HEK293 (cell line): ENCODE measurements around the gene EGFR.

ENCODE experiments used
- CTCF ChIA-PET: fragments of 350-600 bp; formaldehyde crosslinking; extraction: SDS; loops from one replicate; lab custom pipeline; 2021; ENCODE audit warnings: antibody characterized with exemption; lab: Yijun Ruan, JAX
- POLR2A ChIA-PET: fragments of 300-600 bp; formaldehyde crosslinking; extraction: SDS; loops from one replicate; lab custom pipeline; 2020; ENCODE audit warnings: antibody characterized with exemption, inconsistent platforms; lab: Yijun Ruan, JAX
- H3K27ac ChIP-seq: fragments of 200-500 bp; sonication (Bioruptor generic); 2 replicates; pipeline ENCODE4 v1.5.1; 2014; ENCODE audit warnings: low read depth, low read length, control low read depth, inconsistent platforms; ENCODE audit errors: extremely low read depth
- H3K36me3 ChIP-seq, 2 experiments: fragments of 200-500 bp in 1 of 2; sonication (Bioruptor generic) in 1 of 2; 1 replicate in 1 of 2; 2 replicates in 1 of 2; pipeline ENCODE4 v1.5.1; 2014 to 2017; ENCODE audit warnings: inconsistent platforms in 2 of 2, low read length in 2 of 2; ENCODE audit not compliant: control insufficient read depth in 2 of 2, insufficient read depth in 1 of 2
- H3K4me1 ChIP-seq: fragments of 200-500 bp; sonication (Bioruptor generic); 2 replicates; pipeline ENCODE4 v1.5.1; 2014; ENCODE audit warnings: mild to moderate bottlenecking, low read length, inconsistent platforms; ENCODE audit not compliant: control insufficient read depth, insufficient read depth
- H3K4me3 ChIP-seq: 2 replicates; pipeline ENCODE4 v1.5.1; 2011; ENCODE audit warnings: low read depth, mild to moderate bottlenecking, control low read depth, low read length, moderate library complexity
- H3K9me3 ChIP-seq: fragments of 200-500 bp; sonication (Bioruptor generic); 2 replicates; pipeline ENCODE4 v1.5.1; 2014; ENCODE audit warnings: low read depth, low read length, inconsistent platforms; ENCODE audit not compliant: control insufficient read depth, insufficient read depth
- GLI2 ChIP-seq: fragments of 450-650 bp; formaldehyde crosslinking; IDR thresholded peaks from 2 replicates; pipeline ENCODE4; 2017; ENCODE audit warnings: missing biosample characterization, missing genetic modification characterization, low read depth, borderline replicate concordance
- GLIS1 ChIP-seq: fragments of 450-650 bp; formaldehyde crosslinking; IDR thresholded peaks from 2 replicates; pipeline ENCODE4 v1.5.1; 2016; ENCODE audit warnings: missing biosample characterization, missing genetic modification characterization
- HOXA7 ChIP-seq: sonication (generic); formaldehyde crosslinking; IDR thresholded peaks from 2 replicates; pipeline ENCODE4 v1.8.1; 2022; ENCODE audit warnings: missing genetic modification reagents, borderline replicate concordance
- HOXC10 ChIP-seq: sonication (generic); formaldehyde crosslinking; IDR thresholded peaks from 2 replicates; pipeline ENCODE4 v1.8.1; 2023; ENCODE audit warnings: mild to moderate bottlenecking, missing genetic modification reagents
- KLF16 ChIP-seq: fragments of 450-650 bp; formaldehyde crosslinking; IDR thresholded peaks from 2 replicates; pipeline ENCODE4 v1.5.1; 2017; ENCODE audit warnings: missing biosample characterization, missing genetic modification characterization
- KLF17 ChIP-seq: fragments of 450-650 bp; formaldehyde crosslinking; IDR thresholded peaks from 2 replicates; pipeline ENCODE4 v1.5.1; 2016; ENCODE audit warnings: missing biosample characterization, missing genetic modification characterization
- REST ChIP-seq: fragments of 450-650 bp; formaldehyde crosslinking; IDR thresholded peaks from 2 replicates; pipeline ENCODE4 v1.5.1; 2016; ENCODE audit warnings: missing biosample characterization, missing genetic modification characterization
- SCRT1 ChIP-seq: fragments of 450-650 bp; formaldehyde crosslinking; IDR thresholded peaks from 2 replicates; pipeline ENCODE4 v1.5.1; 2016; ENCODE audit warnings: missing biosample characterization, missing genetic modification characterization, borderline replicate concordance
- SP2 ChIP-seq: fragments of 450-650 bp; formaldehyde crosslinking; IDR thresholded peaks from 2 replicates; pipeline ENCODE4 v1.5.1; 2016; ENCODE audit warnings: missing biosample characterization, missing genetic modification characterization
- ZBTB17 ChIP-seq: fragments of 450-650 bp; formaldehyde crosslinking; IDR thresholded peaks from 2 replicates; pipeline ENCODE4 v1.5.1; 2016; ENCODE audit warnings: missing biosample characterization, missing genetic modification characterization
- ZBTB21 ChIP-seq: fragments of 450-650 bp; formaldehyde crosslinking; IDR thresholded peaks from 2 replicates; pipeline ENCODE4 v1.5.1; 2017; ENCODE audit warnings: missing biosample characterization, missing genetic modification characterization
- ZNF112 ChIP-seq: fragments of 450-650 bp; formaldehyde crosslinking; IDR thresholded peaks from 2 replicates; pipeline ENCODE4 v1.5.0; 2017; ENCODE audit warnings: missing biosample characterization, missing genetic modification characterization
- ZNF114 ChIP-seq: fragments of 450-650 bp; formaldehyde crosslinking; IDR thresholded peaks from 2 replicates; pipeline ENCODE4 v1.5.0; 2017; ENCODE audit warnings: missing biosample characterization, missing genetic modification characterization
- ZNF132 ChIP-seq: fragments of 450-650 bp; formaldehyde crosslinking; IDR thresholded peaks from 2 replicates; pipeline ENCODE4 v1.5.1; 2017; ENCODE audit warnings: missing biosample characterization, missing genetic modification characterization, borderline replicate concordance
- ZNF19 ChIP-seq: fragments of 450-650 bp; formaldehyde crosslinking; IDR thresholded peaks from 2 replicates; pipeline ENCODE4; 2016; ENCODE audit warnings: missing biosample characterization, missing genetic modification characterization, low read depth
- ZNF2 ChIP-seq: fragments of 450-650 bp; formaldehyde crosslinking; IDR thresholded peaks from 2 replicates; pipeline ENCODE4 v1.5.1; 2016; ENCODE audit warnings: missing biosample characterization, missing genetic modification characterization
- ZNF221 ChIP-seq: fragments of 450-650 bp; formaldehyde crosslinking; IDR thresholded peaks from 2 replicates; pipeline ENCODE4 v1.5.1; 2017; ENCODE audit warnings: missing biosample characterization, missing genetic modification characterization, borderline replicate concordance
- ZNF223 ChIP-seq: fragments of 450-650 bp; formaldehyde crosslinking; IDR thresholded peaks from 2 replicates; pipeline ENCODE4 v1.5.1; 2016; ENCODE audit warnings: missing biosample characterization, missing genetic modification characterization
- ZNF274 ChIP-seq, 2 experiments: fragments of 200-500 bp in 1 of 2; fragments of 450-650 bp in 1 of 2; sonication (Bioruptor generic) in 1 of 2; formaldehyde crosslinking in 1 of 2; IDR thresholded peaks; 2 replicates each; pipeline versions ENCODE4 v1.5.1 to v1.6.1; 2014 to 2016; ENCODE audit warnings: borderline replicate concordance in 1 of 2, inconsistent platforms in 1 of 2, low read length in 1 of 2, missing biosample characterization in 1 of 2, missing genetic modification characterization in 1 of 2
- ZNF404 ChIP-seq: fragments of 450-650 bp; formaldehyde crosslinking; IDR thresholded peaks from 2 replicates; pipeline ENCODE4 v1.5.1; 2017; ENCODE audit warnings: missing biosample characterization, missing genetic modification characterization
- ZNF423 ChIP-seq: fragments of 450-650 bp; formaldehyde crosslinking; IDR thresholded peaks from 2 replicates; pipeline ENCODE4 v1.5.1; 2016; ENCODE audit warnings: missing biosample characterization, missing genetic modification characterization
- ZNF501 ChIP-seq: fragments of 450-650 bp; formaldehyde crosslinking; IDR thresholded peaks from 2 replicates; pipeline ENCODE4 v1.5.1; 2016; ENCODE audit warnings: missing biosample characterization, missing genetic modification characterization
- ZNF548 ChIP-seq: fragments of 450-650 bp; formaldehyde crosslinking; IDR thresholded peaks from 2 replicates; pipeline ENCODE4 v1.5.1; 2016; ENCODE audit warnings: missing biosample characterization, missing genetic modification characterization
- ZNF558 ChIP-seq: fragments of 450-650 bp; formaldehyde crosslinking; IDR thresholded peaks from 2 replicates; pipeline ENCODE4 v1.5.1; 2016; ENCODE audit warnings: missing biosample characterization, missing genetic modification characterization
- ZNF560 ChIP-seq: fragments of 450-650 bp; formaldehyde crosslinking; IDR thresholded peaks from 2 replicates; pipeline ENCODE4 v1.5.1; 2017; ENCODE audit warnings: missing biosample characterization, missing genetic modification characterization, borderline replicate concordance
- ZNF596 ChIP-seq: fragments of 450-650 bp; IDR thresholded peaks from 2 replicates; pipeline ENCODE4 v1.5.0; 2018; ENCODE audit warnings: missing biosample characterization, mild to moderate bottlenecking, missing genetic modification characterization, moderate library complexity
- ZNF624 ChIP-seq: fragments of 450-650 bp; formaldehyde crosslinking; IDR thresholded peaks from 2 replicates; pipeline ENCODE4 v1.5.1; 2017; ENCODE audit warnings: missing biosample characterization, missing genetic modification characterization
- ZNF747 ChIP-seq: fragments of 450-650 bp; formaldehyde crosslinking; IDR thresholded peaks from 2 replicates; pipeline ENCODE4 v1.5.1; 2016; ENCODE audit warnings: missing biosample characterization, missing genetic modification characterization
- TF ChIP-seq, protein P1 (sequence below): fragments of 450-650 bp; formaldehyde crosslinking; optimal IDR thresholded peaks from 2 replicates; pipeline ENCODE3; 2016; ENCODE audit warnings: missing biosample characterization, mild to moderate bottlenecking, missing genetic modification characterization

Gene EGFR

DNA sequence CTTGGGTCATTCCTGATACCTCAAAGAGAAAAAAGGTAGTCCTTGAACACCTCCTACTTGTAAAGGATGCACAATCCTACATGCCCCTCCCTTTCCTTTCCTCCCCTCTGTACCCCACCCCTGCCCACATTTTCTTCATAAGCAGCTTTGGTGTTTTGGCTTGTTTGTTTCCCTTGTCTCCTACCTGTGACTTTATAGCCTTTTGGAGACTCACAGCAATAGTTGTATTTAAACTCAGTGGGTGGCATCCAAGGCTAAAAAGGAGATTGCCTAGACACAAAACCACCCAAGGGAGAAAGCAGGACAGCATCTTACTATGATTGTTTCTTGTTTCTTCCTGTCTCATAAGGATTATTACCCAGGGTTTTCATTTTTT lies 63.4 kb downstream of the EGFR start:
- POLR2A ChIA-PET, result no interaction called here
- H3K4me1 ChIP-seq, result peaks cover 5% of the 10 kb centered on the region
- no peaks in the 10 kb centered on the region for H3K36me3 ChIP-seq
- CTCF ChIA-PET, result interaction anchor here (0.6 to 0.8 kb wide), 2 partner anchors 47 to 173 kb away, joined by 3 to 5 read pairs; no protein-coding TSS in a partner anchor
- no peak overlapping the region for H3K4me3 ChIP-seq
- H3K27ac ChIP-seq, result no peak overlapping the region
- H3K9me3 ChIP-seq, result no peaks in the 10 kb centered on the region
- no peak for TF ChIP-seq REST (tag by site-specific recombination)
- peak; percentile 61 for TF ChIP-seq GLIS1 (tag by site-specific recombination)

GRCh38 chr7:55083206-55083605 lies 64.4 kb downstream of the EGFR start:
- H3K36me3 ChIP-seq, result no peaks in the 10 kb centered on the region
- no peak overlapping the region for H3K4me3 ChIP-seq
- no peaks in the 10 kb centered on the region for H3K9me3 ChIP-seq
- no peak for TF ChIP-seq ZNF274 (IDR thresholded peaks at IDR 0.05; ENCODE audit: low read length)
- TF ChIP-seq ZNF274 (tag by site-specific recombination; IDR thresholded peaks at IDR 0.05; ENCODE audit: borderline replicate concordance), result no peak
- TF ChIP-seq SCRT1 (tag by site-specific recombination), result no peak
- no peak for TF ChIP-seq ZNF548 (tag by site-specific recombination)
- no peak for TF ChIP-seq KLF16 (tag by site-specific recombination)
- no peak for TF ChIP-seq ZNF19 (tag by site-specific recombination)
- no peak for TF ChIP-seq ZNF423
- TF ChIP-seq ZNF223 (tag by site-specific recombination), result no peak
- no peak for TF ChIP-seq ZNF560 (tag by site-specific recombination)
- no peak for TF ChIP-seq HOXC10 (CRISPR knock-in tag)
- TF ChIP-seq SP2 (tag by site-specific recombination), result no peak
- no peak for TF ChIP-seq ZNF501 (tag by site-specific recombination)
- TF ChIP-seq ZNF221 (tag by site-specific recombination), result no peak
- TF ChIP-seq ZNF624 (tag by site-specific recombination), result no peak
- no peak for TF ChIP-seq KLF17 (tag by site-specific recombination)
- no peak overlapping the region for H3K27ac ChIP-seq
- H3K4me1 ChIP-seq, result peaks cover 5% of the 10 kb centered on the region
- ChIA-PET POLR2A (no interaction called here), CTCF (no interaction called here)

DNA sequence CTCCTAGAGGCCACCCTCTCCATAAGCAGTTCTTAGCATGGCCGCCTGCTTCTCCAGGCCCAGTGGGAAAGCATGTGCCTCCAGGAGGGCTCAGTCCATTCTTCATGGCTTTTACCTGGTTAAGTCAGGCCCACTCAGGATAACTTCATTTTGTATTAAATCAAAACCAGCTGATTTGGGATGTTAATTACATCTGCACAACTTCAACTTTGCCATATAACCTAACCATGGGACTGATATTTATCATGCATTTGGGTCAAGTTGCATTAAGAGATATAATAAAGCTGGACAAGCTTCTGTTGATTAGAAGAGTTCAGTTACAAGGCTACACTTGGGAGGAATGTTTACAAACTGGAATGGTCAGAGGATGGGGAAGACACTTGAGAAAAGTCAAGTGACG lies 65.5 kb downstream of the EGFR start:
- TF ChIP-seq HOXA7 (CRISPR knock-in tag) (no peak), ZNF2 (tag by site-specific recombination) (no peak), SCRT1 (tag by site-specific recombination) (no peak), ZNF132 (no peak), GLI2 (tag by site-specific recombination) (no peak), ZNF596 (tag by site-specific recombination) (no peak), ZBTB21 (tag by site-specific recombination) (no peak), ZNF747 (tag by site-specific recombination) (no peak), ZNF404 (no peak), ZBTB17 (tag by site-specific recombination) (no peak), ZNF112 (tag by site-specific recombination) (no peak), ZNF114 (tag by site-specific recombination) (no peak), ZNF558 (tag by site-specific recombination) (no peak)
- TF ChIP-seq, protein P1, sequence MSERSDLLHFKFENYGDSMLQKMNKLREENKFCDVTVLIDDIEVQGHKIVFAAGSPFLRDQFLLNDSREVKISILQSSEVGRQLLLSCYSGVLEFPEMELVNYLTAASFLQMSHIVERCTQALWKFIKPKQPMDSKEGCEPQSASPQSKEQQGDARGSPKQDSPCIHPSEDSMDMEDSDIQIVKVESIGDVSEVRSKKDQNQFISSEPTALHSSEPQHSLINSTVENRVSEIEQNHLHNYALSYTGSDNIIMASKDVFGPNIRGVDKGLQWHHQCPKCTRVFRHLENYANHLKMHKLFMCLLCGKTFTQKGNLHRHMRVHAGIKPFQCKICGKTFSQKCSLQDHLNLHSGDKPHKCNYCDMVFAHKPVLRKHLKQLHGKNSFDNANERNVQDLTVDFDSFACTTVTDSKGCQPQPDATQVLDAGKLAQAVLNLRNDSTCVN (tag by site-specific recombination), result no peak
- no peaks in the 10 kb centered on the region for H3K36me3 ChIP-seq
- H3K4me1 ChIP-seq, result peaks cover 5% of the 10 kb centered on the region
- no peak overlapping the region for H3K4me3 ChIP-seq
- H3K9me3 ChIP-seq, result no peaks in the 10 kb centered on the region
- CTCF ChIA-PET, result no interaction called here
- H3K27ac ChIP-seq, result no peak overlapping the region
- POLR2A ChIA-PET, result no interaction called here
